HG02571 (cell line): ENCODE measurements around the gene IGFBPL1.

ENCODE experiments used
- ATAC-seq: cut with Tn5 transposase; IDR thresholded peaks from one replicate; pipeline ENCODE4 v1.9.1; 2021; ENCODE audit warnings: mild to moderate bottlenecking, moderate library complexity; ENCODE audit not compliant: unreplicated experiment

IGFBPL1 gene

DNA sequence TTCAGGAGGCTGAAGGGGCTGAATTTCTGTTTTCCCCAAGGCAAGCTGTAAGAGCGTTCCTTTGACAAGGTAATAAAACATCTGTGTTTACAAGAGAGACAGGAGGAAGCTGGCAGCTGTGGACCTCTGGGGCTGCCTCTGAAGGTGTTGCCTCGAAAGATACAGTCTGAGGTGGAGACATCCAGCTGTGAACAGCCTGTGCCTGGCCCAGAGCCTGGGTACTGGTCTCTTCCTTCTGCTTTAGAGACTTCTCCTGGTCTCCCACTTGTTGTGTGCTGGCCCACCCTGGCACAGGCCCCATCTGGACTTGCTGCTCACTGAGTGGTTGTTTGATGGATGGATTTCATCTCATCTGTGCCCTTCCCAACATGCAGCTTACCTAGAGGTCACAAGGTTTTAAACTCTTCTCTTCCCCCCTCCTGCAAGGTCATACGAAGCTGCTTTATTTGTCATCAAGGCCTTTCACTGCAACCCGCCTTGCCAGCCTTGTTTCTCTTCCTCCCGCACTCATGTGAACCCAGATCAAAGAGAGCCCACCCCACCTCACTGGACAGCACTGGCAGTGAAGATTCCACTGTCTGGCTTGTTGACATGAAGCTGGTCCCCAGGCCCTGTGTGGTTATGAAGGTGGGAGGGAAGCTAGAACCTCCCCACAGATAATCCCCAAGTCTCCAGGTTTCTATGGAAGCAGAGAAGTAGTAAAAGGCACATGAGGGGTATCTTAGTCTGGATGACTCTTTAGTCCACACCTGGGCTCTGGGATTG lies 66.7 kb downstream of the IGFBPL1 start:
- ATAC-seq, result no peak

- no peak for ATAC-seq
Observed at GRCh38 chr9:38356851-38357250, 67.4 kb downstream of the IGFBPL1 start.
